K562 (cell line): ENCODE results near the gene UBXN1. TPM values are rescaled to one million over a fixed set of nuclear protein-coding genes. Genes with fewer than 3 reads are reported as not detected.

ENCODE experiments used
- ARID4B ChIP-seq: sonication (generic); formaldehyde crosslinking; IDR thresholded peaks from 2 replicates; pipeline ENCODE4 v1.8.0; 2022; ENCODE audit warnings: mild to moderate bottlenecking, missing genetic modification reagents
- EHMT2 ChIP-seq: fragments of 450-650 bp; IDR thresholded peaks from 2 replicates; pipeline ENCODE4 v1.6.1; 2018; ENCODE audit warnings: antibody characterized with exemption
- FIP1L1 ChIP-seq: fragments of 200-400 bp; formaldehyde crosslinking; IDR thresholded peaks from 2 replicates; pipeline ENCODE4 v1.6.1; 2018; ENCODE audit warnings: mild to moderate bottlenecking, low read depth, low read length; ENCODE audit not compliant: poor library complexity, severe bottlenecking
- HNRNPL ChIP-seq: fragments of 200-400 bp; formaldehyde crosslinking; IDR thresholded peaks from 2 replicates; pipeline ENCODE4 v1.6.1; 2017; ENCODE audit warnings: low read depth, mild to moderate bottlenecking, low read length
- KLF16 ChIP-seq: IDR thresholded peaks from 2 replicates; pipeline ENCODE4 v1.6.1; 2016; ENCODE audit warnings: antibody characterized with exemption
- L3MBTL2 ChIP-seq: fragments of 450-650 bp; IDR thresholded peaks from 2 replicates; pipeline ENCODE4 v1.6.1; 2016; ENCODE audit warnings: mild to moderate bottlenecking, moderate library complexity
- LARP7 ChIP-seq: fragments of 450-650 bp; IDR thresholded peaks from 2 replicates; pipeline ENCODE4 v1.6.1; 2016
- NFATC3 ChIP-seq: fragments of 450-650 bp; IDR thresholded peaks from 2 replicates; pipeline ENCODE4 v1.6.1; 2017; ENCODE audit warnings: mild to moderate bottlenecking
- PBX2 ChIP-seq, 2 experiments: IDR thresholded peaks in 1 of 2; conservative IDR thresholded peaks in 1 of 2; 2 replicates each; pipeline ENCODE4 v1.6.1; 2016; ENCODE audit warnings: low read depth in 2 of 2, mild to moderate bottlenecking in 1 of 2, missing compliant biosample characterization in 1 of 2, missing genetic modification characterization in 1 of 2, moderate library complexity in 1 of 2
- RBM17 ChIP-seq: fragments of 200-400 bp; formaldehyde crosslinking; IDR thresholded peaks from 2 replicates; pipeline ENCODE4 v1.6.1; 2017; ENCODE audit warnings: low read depth, mild to moderate bottlenecking, low read length, borderline replicate concordance
- RERE ChIP-seq: sonication (generic); formaldehyde crosslinking; IDR thresholded peaks from 2 replicates; pipeline ENCODE4 v1.8.0; 2023; ENCODE audit warnings: missing genetic modification reagents, mild to moderate bottlenecking, borderline replicate concordance
- XRCC3 ChIP-seq: fragments of 450-650 bp; IDR thresholded peaks from 2 replicates; pipeline ENCODE4 v1.6.1; 2017; ENCODE audit warnings: mild to moderate bottlenecking, moderate library complexity
- ZNF23 ChIP-seq: fragments of 250-450 bp; sonication (Bioruptor Pico); IDR thresholded peaks from 2 replicates; pipeline ENCODE4 v1.4.0; 2020; ENCODE audit warnings: mild to moderate bottlenecking
- ZZZ3 ChIP-seq: fragments of 450-650 bp; IDR thresholded peaks from 2 replicates; pipeline ENCODE4 v1.6.1; 2016; ENCODE audit warnings: antibody characterized with exemption, mild to moderate bottlenecking, moderate library complexity
- polyA plus RNA-seq, 8 experiments: library from polyadenylated mRNA; depleted of rRNA in 4 of 8; stranded (reverse) in 5 of 8; unstranded in 3 of 8; fragments of >200 nt; fragmentation: Nextera tagmentation in 2 of 8; fragmentation: Illumina TruSeq in 1 of 8; extraction: Ambion mirVana in 2 of 8; extraction: Trizol in 1 of 8; gene quantifications; 2 replicates each; pipeline versions ENCODE4 v1.2.1 to v1.2.3, GENCODE V29; 2011 to 2014; ENCODE audit warnings: inconsistent platforms in 1 of 8, missing spikeins in 1 of 8
- total RNA-seq, 7 experiments: library from RNA; depleted of rRNA in 6 of 7; stranded (reverse); fragments of >200 nt in 6 of 7; fragmentation: Illumina TruSeq in 2 of 7; extraction: Trizol in 2 of 7; gene quantifications; 2 replicates each; pipeline versions ENCODE4 v1.2.1 to v1.2.3, GENCODE V29; 2011 to 2021; ENCODE audit warnings: low replicate concordance in 1 of 7

The UBXN1 gene
- total and polyA plus RNA-seq, 9 of the 15 experiments (the other 6 are each of a cell fraction or from before 2014, with no cell fraction given) = 4.8 to 263 (median 99.7) TPM

- TF ChIP-seq ARID4B (0 out of 2 replicates have a peak, but pooled peaks have one; percentile 28), LARP7 (no peak), PBX2 (CRISPR knock-in tag; IDR thresholded peaks at IDR 0.05; ENCODE audit: low read depth) (no peak), PBX2 (tag; conservative IDR thresholded peaks at IDR 0.05; ENCODE audit: low read depth) (no peak), L3MBTL2 (no peak), EHMT2 (no peak), ZNF23 (CRISPR knock-in tag) (no peak), KLF16 (no peak), NFATC3 (no peak), RBM17 (no peak), ZZZ3 (no peak), XRCC3 (no peak), FIP1L1 (no peak), RERE (CRISPR knock-in tag) (no peak), HNRNPL (no peak)
Observed at GRCh38 chr11:62669420-62670161, 9.3 kb downstream of the UBXN1 start (continued).
